GM19452 (cell line): ENCODE data around the gene SHPK.
"Not testable (repeated sequence)": the region's sequence is repeated elsewhere in the genome, so short reads cannot be mapped to it uniquely, and the experiment has no call there.

ENCODE experiments used
- ATAC-seq: cut with Tn5 transposase; IDR thresholded peaks from one replicate; pipeline ENCODE4 v1.9.1; 2021; ENCODE audit not compliant: unreplicated experiment

SHPK gene

DNA sequence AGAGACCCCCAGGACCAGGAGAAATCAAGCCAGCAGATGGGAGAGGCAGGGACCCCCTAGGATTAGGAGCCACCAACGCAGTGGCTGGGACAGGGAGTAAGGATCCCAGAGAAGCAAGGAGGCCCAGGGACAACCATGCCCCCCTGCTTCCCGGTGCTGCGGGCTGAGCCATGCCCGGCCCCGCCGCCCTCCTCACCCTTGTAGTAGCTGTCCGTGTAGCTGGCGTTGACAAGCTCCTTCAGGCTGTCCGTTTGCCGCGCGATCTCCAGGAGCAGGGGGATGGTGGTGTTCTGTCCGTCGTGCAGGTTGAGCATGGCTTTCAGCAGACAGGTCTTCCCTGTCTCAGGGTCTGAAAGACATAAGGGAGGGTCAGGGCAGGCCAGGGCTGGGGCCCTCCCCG, 45.3 kb downstream of the SHPK start:
- ATAC-seq = no peak

DNA sequence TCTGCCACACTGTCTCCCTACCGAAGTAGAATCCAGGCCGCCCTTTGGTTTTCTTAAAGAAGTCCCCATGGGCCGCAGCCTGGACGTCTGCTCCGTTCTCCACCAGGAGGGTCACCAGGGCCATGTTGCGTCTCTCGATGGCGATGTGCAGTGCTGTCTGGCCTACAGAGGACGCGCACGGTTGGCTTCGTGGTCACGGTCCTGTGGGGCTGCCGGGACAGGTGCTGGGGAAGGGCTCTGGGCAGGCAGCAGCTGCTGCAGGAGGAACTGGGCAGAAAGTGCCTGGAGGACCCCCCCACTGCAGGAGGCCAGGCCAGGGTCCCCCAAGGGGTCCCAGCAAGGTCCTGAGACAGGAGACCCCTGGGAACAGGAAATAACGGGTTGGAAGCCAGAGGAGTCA, 45.8 kb downstream of the SHPK start:
- no peak for ATAC-seq

DNA sequence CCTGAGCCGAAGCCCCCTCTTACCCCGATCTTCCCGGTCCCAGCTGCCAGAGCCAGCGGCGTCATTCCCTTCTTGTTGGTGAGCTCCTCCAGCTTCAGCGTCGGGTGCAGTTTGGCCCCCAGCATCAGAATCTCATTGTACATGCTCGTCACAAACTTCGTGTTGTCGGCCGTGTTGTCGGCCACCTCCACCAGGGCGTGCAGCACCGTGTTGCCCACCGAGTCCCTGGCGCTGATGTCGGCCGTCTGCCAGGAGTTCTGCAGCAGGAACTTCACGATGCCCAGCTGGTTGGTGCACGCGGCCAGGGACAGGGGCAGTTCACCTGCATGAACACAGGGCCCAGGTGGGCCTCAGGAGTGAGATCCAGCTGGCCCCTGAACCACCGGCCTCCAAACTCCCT, 46.3 kb downstream of the SHPK start:
- no peak for ATAC-seq

- no peak for ATAC-seq
These were observed 50.2 kb downstream of the SHPK start for GRCh38 chr17:3585826-3586225.

DNA sequence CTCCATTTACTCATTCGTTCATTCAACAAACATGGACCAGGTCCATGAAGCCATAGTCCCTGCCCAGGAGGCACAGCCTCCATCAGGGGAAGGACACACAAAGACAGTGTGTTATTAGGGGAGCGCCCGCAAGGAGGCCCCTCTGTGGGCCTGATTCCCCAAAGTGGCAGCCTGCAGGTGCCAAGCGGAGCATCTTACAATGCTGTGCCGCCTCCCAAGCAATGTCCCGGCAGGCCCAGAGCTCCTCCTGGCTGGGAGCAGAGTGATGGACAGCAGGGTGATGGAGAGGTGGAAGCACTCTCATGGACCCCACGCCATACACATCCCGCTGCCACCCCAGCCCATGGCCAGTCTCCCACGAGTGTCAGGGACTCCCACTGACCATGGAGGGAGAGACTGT, 52.6 kb downstream of the SHPK start:
- no peak for ATAC-seq

GRCh38 chr17:3582915-3583314, 53.1 kb downstream of the SHPK start:
- ATAC-seq = no peak

DNA sequence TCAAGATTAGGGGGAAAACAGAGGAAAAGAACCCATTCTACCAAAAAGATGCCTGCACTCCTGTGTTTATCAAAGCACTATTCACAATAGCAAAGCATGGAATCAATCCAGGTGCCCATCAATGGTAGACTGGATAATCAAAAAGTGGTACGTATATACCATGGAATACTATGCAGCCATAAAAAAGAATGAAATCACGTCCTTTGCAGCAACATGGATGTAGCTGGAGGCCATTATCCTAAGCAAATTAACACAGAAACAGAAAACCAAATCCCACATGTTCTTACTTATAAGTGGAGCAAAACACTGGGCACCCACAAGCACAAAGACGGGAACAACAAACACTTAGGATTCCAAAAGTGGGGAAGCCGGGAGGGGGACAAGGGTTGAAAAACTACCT, 57.4 kb downstream of the SHPK start:
- not testable (repeated sequence) for ATAC-seq

GRCh38 chr17:3576970-3577369, 59.1 kb downstream of the SHPK start:
- ATAC-seq = no peak

DNA sequence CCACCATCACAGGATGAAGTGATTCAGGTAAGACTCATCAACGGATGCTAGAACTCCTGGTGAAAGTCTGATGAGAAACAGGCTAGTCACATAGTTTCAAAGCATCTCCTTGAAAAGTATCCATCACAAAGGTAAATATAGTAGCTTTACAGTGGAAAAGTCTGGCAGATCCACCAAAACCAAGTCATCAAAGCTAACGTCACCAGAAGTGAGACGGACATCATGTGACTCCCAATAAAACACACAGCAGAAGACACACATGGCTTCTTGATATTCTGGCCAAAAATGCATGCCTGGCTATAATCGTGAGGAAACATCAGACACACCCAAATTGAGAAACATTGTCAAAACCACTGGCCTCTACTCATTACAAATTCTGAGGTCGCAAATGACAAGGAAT, 60.5 kb downstream of the SHPK start:
- no peak for ATAC-seq

- ATAC-seq = no peak
These were observed 61.8 kb downstream of the SHPK start for GRCh38 chr17:3574231-3574630.

GRCh38 chr17:3573246-3574100, 62.6 kb downstream of the SHPK start:
- no peak for ATAC-seq

DNA sequence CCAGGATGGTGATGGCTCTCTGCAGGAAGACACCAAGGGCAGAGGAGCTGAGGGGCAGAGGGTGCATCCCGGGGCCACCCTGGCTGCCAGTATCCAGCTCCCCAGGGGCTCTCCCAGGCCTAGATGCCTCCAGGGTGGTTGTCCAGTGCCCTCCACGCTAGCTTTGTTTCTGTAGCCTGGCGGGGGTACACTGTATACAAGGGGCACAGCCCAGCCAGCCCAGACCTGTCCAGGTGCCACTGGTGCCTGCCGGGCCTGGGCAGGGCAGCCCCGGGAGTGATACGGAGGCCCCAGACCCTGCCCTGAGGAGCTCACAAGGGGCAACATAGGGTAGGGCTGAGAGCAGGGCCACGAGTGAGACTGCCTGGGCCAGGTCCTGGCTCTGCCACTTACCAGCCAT, 63.8 kb downstream of the SHPK start:
- ATAC-seq = no peak

- ATAC-seq = no peak
These were observed 64.8 kb downstream of the SHPK start for GRCh38 chr17:3571043-3571900.

GRCh38 chr17:3569534-3570137, 66.4 kb downstream of the SHPK start:
- no peak for ATAC-seq

DNA sequence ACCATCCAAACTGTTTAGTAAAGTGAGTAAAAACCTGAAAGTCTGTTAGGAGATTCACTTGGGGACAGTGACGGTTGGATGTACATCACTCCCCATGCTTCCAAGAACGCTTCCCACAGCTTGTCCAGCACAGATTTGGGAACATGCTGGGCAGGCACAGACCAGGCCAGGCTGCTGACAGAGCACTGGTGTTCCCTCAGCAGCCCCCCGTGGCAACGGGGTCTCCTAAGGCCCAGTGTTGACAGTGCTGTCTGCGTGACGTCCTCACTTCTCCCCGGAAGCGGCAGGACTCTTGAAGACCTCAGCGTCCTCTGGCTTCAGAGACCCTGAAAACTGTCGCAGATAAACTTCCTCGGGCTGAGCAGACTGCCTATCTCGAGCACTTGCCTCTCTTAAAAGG, 69.5 kb downstream of the SHPK start:
- no peak for ATAC-seq

GRCh38 chr17:3565143-3565542, 70.9 kb downstream of the SHPK start:
- ATAC-seq = no peak

DNA sequence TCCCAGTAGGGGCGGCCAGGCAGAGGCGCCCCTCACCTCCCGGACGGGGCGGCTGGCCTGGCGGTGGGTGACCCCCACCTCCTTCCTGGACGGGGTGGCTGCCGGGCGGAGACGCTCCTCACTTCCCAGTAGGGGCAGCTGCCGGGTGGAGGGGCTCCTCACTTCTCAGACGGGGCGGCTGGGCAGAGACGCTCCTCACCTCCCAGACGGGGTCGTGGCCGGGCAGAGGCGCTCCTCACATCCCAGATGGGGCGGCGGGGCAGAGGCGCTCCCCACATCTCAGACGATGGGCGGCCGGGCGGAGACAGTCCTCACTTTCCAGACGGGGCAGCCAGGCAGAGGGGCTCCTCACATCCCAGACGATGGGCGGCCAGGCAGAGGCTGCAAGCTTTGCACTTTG, 71.8 kb downstream of the SHPK start:
- not testable (repeated sequence) for ATAC-seq

DNA sequence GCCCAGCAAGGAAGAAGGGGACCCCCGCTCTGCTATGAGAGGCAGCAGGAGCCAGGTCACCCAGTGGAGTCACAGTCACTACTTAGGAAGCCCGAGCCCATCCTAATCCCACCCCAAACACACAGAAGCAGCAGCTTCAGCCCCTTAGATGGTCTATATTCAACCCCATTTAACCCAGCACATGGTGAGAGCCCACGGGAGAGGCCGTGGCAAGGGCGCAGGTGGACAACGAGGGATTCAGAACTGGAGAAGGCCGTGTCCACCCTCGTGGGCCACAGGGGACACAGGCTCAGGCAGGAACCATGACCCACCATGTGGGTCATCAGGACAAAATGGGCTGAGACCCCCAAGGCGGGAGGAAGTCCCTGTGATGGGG, 76.8 kb downstream of the SHPK start:
- ATAC-seq = no peak

- peak; percentile 56 for ATAC-seq
These were observed 77.3 kb downstream of the SHPK start for GRCh38 chr17:3558603-3559269.
